Omental fat pad (tissue), 4 donors: ENCODE data around the gene FCRL4. TPM values are rescaled to one million over a fixed set of nuclear protein-coding genes. Genes with fewer than 3 reads are reported as not detected.
"Not testable (repeated sequence)": the region's sequence is repeated elsewhere in the genome, so short reads cannot be mapped to it uniquely, and the experiment has no call there.

Experiments
- ATAC-seq: fragments of 150-250 bp; one replicate; pipeline ENCODE4 v1.9.1; 2016; ENCODE audit warnings: mild to moderate bottlenecking, moderate library complexity; ENCODE audit not compliant: low FRiP score
- DNase-seq: peaks from one replicate; pipeline ENCODE4 v3.0.0-alpha.2; 2019; ENCODE audit warnings: low spot score
- total RNA-seq, 4 donors: library from RNA; depleted of rRNA; stranded (reverse); fragments of >200 nt; gene quantifications; one replicate each; pipeline ENCODE4 v1.1.0, GENCODE V29; 2016
- TF ChIP-seq, protein P1 (sequence below), 3 donors: fragments of 450-650 bp; IDR thresholded peaks; one replicate each; pipeline ENCODE4 v1.5.1; 2016 to 2017; ENCODE audit warnings: antibody characterized with exemption in 3 of 3, mild to moderate bottlenecking in 3 of 3, moderate library complexity in 2 of 3

FCRL4 gene
- total RNA-seq, 4 donors from 2014 or later = not detected

DNA sequence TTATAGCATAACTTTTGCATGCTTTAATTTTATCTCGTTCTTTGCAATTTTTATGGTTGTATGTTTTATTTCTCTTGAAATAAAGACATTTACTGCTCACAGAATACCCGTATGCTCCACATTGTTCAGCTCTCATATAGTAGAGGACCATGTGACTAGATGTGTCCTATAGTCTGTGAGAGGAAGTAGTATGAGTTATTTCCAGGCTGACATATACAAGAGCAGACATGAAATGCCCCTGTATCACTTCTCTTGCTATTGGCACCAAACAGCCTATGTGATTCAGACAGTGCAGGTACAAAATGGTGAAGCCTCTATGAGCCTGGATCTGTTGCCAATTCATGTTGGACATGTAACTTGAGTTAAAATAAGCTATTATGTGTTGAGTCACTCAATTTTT, 39.8 kb downstream of the FCRL4 start:
- ATAC-seq (no peak), DNase-seq (no peak)
- TF ChIP-seq, protein P1, sequence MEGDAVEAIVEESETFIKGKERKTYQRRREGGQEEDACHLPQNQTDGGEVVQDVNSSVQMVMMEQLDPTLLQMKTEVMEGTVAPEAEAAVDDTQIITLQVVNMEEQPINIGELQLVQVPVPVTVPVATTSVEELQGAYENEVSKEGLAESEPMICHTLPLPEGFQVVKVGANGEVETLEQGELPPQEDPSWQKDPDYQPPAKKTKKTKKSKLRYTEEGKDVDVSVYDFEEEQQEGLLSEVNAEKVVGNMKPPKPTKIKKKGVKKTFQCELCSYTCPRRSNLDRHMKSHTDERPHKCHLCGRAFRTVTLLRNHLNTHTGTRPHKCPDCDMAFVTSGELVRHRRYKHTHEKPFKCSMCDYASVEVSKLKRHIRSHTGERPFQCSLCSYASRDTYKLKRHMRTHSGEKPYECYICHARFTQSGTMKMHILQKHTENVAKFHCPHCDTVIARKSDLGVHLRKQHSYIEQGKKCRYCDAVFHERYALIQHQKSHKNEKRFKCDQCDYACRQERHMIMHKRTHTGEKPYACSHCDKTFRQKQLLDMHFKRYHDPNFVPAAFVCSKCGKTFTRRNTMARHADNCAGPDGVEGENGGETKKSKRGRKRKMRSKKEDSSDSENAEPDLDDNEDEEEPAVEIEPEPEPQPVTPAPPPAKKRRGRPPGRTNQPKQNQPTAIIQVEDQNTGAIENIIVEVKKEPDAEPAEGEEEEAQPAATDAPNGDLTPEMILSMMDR (IDR thresholded peaks at IDR 0.05) = no peak

DNA sequence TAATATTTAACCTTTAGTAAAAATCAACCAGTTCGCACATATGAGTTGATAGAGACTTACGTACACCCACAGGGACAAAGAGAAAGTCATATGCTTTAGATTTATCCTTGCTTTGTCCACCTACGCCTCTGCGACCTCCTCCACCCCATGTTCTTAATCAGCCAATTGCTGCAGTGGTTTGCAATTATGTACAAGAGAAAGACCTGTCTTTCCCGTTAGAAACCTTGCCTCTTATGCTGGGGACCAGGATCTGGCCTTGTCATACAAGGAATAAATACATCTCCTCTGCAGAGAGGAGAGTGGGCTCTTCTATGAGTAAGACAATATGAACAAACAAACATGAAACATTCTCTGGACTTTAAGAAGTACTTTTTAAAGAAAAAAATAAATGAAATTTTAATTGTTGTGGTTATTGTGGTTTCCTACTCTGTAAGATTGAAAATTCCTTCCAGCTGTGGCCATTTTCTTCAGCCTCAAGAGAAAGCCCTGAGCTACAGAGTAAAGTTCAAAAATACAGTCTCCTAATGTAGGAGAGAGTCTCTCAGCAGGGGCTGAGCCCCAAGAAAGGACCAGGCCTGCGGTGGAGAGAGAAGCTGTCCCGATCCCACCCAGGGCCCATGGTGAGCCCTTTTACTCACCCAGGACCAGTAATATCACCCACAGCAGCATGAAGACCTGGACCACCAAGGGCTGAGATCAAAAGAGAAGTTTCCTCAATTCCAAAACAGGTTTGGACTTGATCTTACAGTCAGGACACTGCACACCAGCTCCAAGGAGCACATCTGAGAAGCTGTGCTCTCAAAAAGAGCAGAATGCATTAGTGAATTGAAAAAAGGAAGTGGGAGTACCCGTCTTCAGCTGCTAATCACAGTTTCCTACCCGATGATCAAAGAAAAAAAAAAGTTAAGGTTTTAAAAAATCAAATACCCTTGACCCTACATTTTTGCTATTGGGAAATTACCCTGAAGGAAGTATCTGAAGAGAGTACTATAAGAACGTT, 45.9 kb downstream of the FCRL4 start, which contains the start of gene FCRL5:
Gene FCRL5 (minus strand): TSS at position 822 of the 1,000 bp plus-strand sequence. CDS start 153 bp downstream, at position 669.
- TF ChIP-seq, protein P1 (IDR thresholded peaks at IDR 0.05) = no peak
- DNase-seq (no peak), ATAC-seq (no peak)

DNA sequence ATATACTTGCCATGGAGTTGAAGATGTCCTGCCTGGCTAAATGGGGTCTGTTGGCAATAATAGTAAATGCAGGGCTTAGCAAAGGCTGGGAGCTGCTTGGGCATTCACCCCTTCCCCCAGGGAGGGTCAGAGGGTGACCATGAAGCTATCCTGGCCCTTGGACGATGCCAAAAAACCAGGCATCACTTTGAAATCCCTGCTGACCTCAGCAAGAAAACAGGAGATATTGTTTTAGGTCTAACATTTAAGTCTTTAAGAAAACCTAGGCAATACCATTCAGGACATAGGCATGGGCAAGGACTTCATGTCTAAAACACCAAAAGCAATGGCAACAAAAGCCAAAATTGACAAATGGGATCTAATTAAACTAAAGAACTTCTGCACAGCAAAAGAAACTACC, 49.8 kb downstream of the FCRL4 start:
- ATAC-seq, DNase-seq: not testable (repeated sequence)

DNA sequence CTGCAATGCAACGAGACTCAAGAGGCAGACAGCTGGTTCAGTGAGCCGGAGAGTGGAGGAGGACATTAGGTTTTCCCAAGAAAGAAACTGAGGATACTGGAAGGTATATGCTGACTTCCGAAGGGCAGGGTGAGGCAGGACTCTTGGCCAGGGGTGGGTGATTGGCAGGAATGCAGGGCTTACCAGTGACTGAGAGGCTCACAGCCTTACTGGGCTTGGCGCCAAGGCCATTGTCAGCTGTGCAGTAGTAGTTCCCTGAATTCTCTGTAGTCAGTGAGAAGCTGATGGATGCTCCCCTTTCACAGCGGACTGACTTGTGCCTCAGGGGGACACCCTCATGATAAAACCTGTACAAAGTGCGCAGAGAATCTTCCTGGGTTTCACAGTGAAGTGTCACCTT, 55.2 kb downstream of the FCRL4 start:
- ATAC-seq (no peak), DNase-seq (no peak)
- TF ChIP-seq, protein P1 (IDR thresholded peaks at IDR 0.05) = no peak

DNA sequence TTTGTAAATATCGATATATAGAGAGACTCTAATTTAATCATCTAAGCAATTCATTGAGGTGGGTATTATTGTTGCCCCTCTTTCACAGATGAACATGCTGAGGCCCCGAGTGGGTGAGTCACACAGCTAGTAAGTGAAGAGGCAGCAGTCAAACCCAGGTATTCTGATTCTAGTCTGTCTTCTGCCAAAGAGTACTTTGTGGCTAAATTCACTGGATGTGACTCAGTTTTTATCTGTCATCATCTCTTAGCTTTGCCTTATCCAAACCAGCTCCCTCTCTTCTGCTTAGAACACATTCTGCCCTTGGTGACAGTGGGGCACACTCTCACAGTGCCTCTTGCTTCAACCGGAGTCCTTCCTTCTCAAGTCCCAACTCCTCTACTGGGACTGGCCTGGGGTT, 57.0 kb downstream of the FCRL4 start:
- DNase-seq (no peak), ATAC-seq (no peak)
- TF ChIP-seq, protein P1 (IDR thresholded peaks at IDR 0.05) = no peak

DNA sequence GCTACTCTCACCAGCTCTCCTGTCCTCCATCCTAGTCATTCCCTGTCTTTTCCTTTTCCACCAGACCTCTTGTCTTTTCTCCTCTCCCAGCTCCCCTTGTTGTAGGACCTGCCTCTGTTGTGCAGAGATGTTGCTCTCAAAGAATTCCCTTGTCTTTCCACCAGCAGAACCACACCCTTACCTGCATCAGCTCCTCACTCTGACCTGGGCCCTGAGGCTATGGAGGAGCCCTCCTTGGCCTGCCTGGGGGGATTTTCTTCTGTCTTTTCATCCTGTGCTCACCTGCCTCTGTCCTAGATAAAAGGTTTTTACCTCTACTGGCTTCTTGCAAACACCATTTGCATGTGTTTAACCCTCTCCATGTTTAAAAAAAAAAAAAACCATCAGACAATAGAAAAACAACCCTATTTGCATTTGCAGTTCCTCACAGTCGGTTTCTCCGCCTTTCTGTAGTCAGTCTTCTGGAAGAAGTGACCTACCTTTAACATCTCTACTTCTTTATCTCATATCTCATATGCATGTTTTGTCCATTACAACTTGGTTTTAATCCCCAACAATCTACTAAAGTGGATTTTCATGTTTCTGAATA, 57.6 kb downstream of the FCRL4 start:
- no peak for DNase-seq
- TF ChIP-seq, protein P1 (IDR thresholded peaks at IDR 0.05) = no peak

DNA sequence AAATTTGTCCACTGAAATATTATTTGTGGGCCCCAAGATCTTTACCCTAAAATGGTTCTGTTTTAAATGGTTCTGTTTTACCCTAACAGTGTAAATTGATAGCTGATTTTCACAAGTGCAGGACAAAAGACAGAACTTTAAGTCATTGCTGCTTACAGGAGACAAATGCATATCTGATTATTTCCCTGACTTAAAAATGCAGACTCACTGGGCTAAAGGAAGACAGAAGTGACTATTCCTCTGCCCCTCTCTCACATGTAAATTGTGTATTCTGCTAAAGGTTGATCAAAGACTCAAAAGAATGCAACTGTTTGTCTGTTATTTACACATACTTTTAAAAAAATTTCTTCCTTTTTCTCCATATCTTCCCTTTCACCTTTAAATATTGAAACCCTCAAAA, 58.3 kb downstream of the FCRL4 start:
- TF ChIP-seq, protein P1 (IDR thresholded peaks at IDR 0.05) = no peak
- DNase-seq (no peak), ATAC-seq (no peak)

More for the DNA sequence above, 57.6 kb downstream of the FCRL4 start:
- ATAC-seq = no peak
